HG03064 (cell line): ENCODE data around the gene SRGAP3.

Experiments used
- ATAC-seq: cut with Tn5 transposase; IDR thresholded peaks from one replicate; pipeline ENCODE4 v1.9.1; 2021; ENCODE audit warnings: low read depth; ENCODE audit not compliant: unreplicated experiment

Gene SRGAP3

GRCh38 chr3:9068051-9068450 is 181.4 kb downstream of the SRGAP3 start:
- ATAC-seq, result no peak

- ATAC-seq, result no peak
Observed at GRCh38 chr3:9067352-9067975, 182.0 kb downstream of the SRGAP3 start.

GRCh38 chr3:9066775-9067174 is 182.7 kb downstream of the SRGAP3 start:
- no peak for ATAC-seq

GRCh38 chr3:9066141-9066540 is 183.3 kb downstream of the SRGAP3 start:
- no peak for ATAC-seq

- no peak for ATAC-seq
Observed at GRCh38 chr3:9064850-9065249, 184.6 kb downstream of the SRGAP3 start.

- ATAC-seq, result no peak
Observed at GRCh38 chr3:9064251-9064650, 185.2 kb downstream of the SRGAP3 start.

GRCh38 chr3:9062570-9062969 is 186.9 kb downstream of the SRGAP3 start:
- no peak for ATAC-seq

GRCh38 chr3:9061634-9062033 is 187.8 kb downstream of the SRGAP3 start:
- ATAC-seq, result no peak

GRCh38 chr3:9059489-9060400 is 189.7 kb downstream of the SRGAP3 start:
- no peak for ATAC-seq

- ATAC-seq, result no peak
Observed at GRCh38 chr3:9056581-9056980, 192.9 kb downstream of the SRGAP3 start.

GRCh38 chr3:9047452-9048346 is 201.7 kb downstream of the SRGAP3 start:
- ATAC-seq, result no peak

- ATAC-seq, result no peak
Observed at GRCh38 chr3:9045371-9045770, 204.1 kb downstream of the SRGAP3 start.

GRCh38 chr3:9043063-9043462 is 206.4 kb downstream of the SRGAP3 start:
- ATAC-seq, result no peak

- no peak for ATAC-seq
Observed at GRCh38 chr3:9041626-9042025, 207.8 kb downstream of the SRGAP3 start.

GRCh38 chr3:9040996-9041395 is 208.4 kb downstream of the SRGAP3 start:
- no peak for ATAC-seq

GRCh38 chr3:9037144-9037711 is 212.2 kb downstream of the SRGAP3 start:
- no peak for ATAC-seq

GRCh38 chr3:9036404-9037131 is 212.9 kb downstream of the SRGAP3 start:
- no peak for ATAC-seq

GRCh38 chr3:9035961-9036360 is 213.5 kb downstream of the SRGAP3 start:
- no peak for ATAC-seq

GRCh38 chr3:9035473-9035872 is 214.0 kb downstream of the SRGAP3 start:
- ATAC-seq, result no peak

GRCh38 chr3:9033867-9034266 is 215.6 kb downstream of the SRGAP3 start:
- no peak for ATAC-seq
